ENCODE measurements around the gene TSACC. TPM values are rescaled to one million over a fixed set of nuclear protein-coding genes. Genes with fewer than 3 reads are reported as not detected.

The TSACC gene
- total RNA-seq, 1 experiment from 2014 or later: 0.15 TPM

DNA sequence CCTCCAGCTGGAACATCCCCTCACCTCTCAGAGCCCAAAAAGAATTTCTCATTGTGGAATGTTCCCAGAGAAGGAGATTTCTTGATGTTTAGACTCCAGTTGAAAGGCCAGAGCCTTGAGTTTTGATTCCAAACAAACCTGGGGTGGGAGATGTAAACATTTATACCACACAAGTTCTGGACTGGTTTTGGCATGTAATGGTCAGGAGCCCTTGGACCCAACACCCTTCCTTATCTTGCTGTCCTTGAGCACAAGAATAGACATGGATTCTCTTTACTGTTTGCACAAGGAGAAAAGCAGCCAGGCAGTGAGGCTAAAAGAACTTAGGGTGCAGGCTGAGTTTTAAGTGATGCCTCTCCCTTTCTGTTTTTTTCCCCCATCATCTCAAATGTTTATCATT, 35.2 kb downstream of the TSACC start:
- DNase-seq (ENCODE audit: low spot score): no peak

- DNase-seq (ENCODE audit: low spot score): no peak
These were observed 37.8 kb downstream of the TSACC start for GRCh38 chr1:156376146-156376545.

DNA sequence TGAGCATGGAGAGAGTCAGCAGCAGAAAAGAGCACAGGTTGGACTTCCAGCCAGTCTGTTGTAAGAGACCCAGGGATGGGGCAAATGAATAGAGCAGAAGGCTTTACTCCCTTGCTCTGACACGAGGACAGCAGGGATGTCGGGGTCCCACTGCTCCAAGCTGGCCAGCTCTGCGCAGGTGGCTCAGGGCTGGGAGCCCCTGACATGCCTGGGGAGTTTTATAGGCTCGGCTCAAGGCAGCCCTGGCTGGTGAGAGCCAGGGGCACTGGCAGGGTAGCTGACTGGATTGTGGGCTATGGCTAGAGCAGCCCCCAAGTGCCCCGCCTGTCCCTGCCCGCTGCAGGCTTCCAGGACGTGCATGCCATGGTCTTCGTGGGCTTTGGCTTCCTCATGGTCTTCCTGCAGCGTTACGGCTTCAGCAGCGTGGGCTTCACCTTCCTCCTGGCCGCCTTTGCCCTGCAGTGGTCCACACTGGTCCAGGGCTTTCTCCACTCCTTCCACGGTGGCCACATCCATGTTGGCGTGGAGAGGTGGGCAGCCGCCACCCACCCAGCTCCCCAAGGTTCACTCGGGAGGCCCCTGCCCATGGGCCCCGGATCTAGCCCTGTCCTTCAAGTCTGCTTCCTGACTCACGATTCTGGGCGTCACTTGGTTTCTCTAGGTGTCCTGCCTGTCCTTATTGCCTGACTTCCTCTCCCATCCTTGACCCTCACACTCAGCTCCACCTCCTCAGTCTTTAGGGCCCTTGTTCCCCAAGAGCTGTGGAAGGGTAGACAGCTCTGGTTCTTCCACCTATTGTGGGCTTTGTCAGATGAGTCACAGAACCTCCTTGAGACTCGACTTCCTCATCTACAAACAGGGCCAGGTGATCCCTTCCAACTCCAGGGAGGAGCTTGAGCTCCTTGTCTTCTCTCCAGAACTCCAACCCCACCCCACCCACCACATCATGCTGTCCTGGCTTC, 38.9 kb downstream of the TSACC start:
- no peak for DNase-seq (ENCODE audit: low spot score)

- no peak for DNase-seq (ENCODE audit: low spot score)
These were observed 40.2 kb downstream of the TSACC start for GRCh38 chr1:156378557-156378956.

DNA sequence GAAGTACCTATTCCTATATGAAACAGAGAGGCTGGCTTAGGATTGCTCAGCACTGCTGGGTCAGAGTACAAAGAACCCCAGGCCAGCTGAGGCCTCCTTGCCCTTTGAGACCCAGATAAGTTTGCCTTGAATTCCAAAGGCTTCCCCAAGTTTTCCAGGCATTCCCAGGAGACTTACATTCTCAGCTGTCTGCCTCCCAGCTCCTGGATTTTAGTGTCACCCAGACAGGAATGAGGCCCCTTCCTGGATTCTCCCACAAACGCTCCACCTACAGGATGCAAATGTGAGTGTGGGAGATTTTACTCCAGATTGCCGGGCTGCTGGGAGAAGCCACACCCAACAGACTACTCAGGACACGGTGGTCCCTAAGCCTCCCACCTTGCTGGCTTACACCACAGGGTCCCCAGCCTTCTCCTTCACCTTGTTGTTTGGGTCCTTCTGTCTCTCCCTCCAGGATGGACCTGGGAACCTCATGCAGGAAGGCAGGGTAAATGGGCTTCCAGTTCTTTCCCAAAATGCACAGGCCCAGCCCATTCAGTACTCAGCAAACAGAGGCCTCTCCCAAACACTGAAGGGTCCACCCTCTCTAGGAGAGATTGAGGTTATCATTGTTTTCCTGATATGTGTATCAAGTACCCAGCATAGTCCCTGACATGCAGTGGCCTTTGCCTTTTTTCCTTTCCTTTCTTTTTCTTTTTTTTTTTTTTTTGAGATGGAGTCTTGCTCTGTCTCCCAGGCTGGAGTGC, 41.3 kb downstream of the TSACC start:
- DNase-seq (ENCODE audit: low spot score): no peak

GRCh38 chr1:156382561-156382960, 44.2 kb downstream of the TSACC start:
- DNase-seq (ENCODE audit: low spot score): no peak

DNA sequence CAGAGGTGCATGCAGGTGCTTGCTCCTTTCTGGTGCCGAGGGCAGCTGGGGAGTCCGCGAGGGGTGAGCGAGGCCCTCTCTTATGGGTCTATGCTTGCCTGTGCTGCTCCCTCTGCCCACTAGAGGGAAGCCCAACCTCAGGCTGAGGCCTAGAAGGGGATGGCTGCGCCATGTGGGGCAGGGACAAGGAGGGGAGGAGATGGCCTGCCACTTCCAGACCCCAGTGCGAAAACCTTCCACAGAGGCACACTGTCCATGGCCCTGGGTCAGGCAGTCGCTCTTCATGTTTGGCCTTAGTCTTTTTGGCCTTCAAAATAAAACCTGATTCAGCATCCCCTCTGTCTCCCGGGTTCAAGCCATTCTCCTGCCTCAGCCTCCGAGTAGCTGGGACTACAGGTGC, 44.7 kb downstream of the TSACC start:
- DNase-seq (ENCODE audit: low spot score): peak; percentile 63

- no peak for DNase-seq (ENCODE audit: low spot score)
These were observed 45.7 kb downstream of the TSACC start for GRCh38 chr1:156384007-156384406.

GRCh38 chr1:156384658-156385057, 46.3 kb downstream of the TSACC start:
- no peak for DNase-seq (ENCODE audit: low spot score)

DNA sequence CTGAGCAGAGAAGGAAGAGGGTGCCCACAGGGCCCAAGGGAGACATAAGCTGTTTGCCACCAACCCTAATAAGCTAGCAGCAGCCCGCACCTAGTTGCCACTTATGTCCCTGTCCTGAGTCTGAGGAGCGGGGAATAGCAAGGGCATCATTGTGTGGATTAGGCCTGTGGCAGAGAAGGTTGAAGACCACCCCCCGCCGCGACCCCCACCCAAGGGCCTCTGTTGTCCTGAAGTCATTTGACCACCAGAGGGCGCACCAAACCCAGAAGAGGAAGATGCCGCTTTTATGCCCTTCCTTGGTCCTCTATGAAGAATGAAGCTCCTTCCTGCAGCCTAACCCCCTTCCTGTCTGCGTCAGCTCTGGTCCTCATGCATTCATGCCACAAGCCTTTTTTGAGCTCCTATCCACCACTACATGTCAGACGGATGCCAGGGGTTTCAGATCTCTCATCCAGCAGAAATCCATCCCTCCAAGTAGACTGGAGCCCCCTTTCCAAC, 47.3 kb downstream of the TSACC start:
- peak; percentile 67 for DNase-seq (ENCODE audit: low spot score)

DNA sequence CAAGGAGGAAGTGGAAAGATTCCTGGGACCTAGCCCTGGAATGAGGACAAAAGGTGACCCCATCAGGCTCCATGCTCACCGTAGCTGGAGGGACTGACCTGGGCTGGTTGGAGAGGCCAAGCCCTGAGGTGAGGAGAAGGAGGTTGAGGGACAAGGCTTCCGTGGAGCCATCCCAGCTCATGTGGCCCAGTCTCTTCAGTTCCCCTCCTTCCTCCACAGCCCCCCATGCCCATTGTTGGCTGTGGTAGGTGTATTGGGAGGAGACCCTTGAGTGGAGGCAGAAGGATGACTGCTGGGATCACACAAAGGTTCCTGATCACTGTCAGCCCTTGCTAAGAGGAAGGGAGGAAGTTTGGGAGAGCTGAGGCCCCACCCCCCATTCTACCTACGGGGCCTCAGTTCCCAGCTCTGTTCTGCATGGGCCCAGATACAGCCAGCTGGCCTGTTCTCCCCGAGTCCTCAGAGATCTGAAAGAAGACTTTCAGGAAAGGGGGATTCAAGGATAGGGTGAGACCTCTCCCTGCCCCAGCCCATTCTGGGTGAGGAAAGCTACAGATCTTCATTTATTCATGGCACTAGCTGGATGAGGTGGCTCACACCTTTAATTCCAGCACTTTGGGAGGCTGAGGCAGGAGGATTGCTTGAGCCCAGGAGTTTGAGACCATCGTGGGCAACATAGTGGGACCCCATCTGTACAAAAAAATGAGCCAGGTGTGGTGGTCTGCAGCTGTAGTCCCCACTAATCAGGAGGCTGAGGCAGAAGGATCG, 48.0 kb downstream of the TSACC start:
- no peak for DNase-seq (ENCODE audit: low spot score)

- DNase-seq (ENCODE audit: low spot score): no peak
These were observed 48.9 kb downstream of the TSACC start for GRCh38 chr1:156386949-156387869.

GRCh38 chr1:156387870-156388173, 49.5 kb downstream of the TSACC start:
- DNase-seq (ENCODE audit: low spot score): no peak

DNA sequence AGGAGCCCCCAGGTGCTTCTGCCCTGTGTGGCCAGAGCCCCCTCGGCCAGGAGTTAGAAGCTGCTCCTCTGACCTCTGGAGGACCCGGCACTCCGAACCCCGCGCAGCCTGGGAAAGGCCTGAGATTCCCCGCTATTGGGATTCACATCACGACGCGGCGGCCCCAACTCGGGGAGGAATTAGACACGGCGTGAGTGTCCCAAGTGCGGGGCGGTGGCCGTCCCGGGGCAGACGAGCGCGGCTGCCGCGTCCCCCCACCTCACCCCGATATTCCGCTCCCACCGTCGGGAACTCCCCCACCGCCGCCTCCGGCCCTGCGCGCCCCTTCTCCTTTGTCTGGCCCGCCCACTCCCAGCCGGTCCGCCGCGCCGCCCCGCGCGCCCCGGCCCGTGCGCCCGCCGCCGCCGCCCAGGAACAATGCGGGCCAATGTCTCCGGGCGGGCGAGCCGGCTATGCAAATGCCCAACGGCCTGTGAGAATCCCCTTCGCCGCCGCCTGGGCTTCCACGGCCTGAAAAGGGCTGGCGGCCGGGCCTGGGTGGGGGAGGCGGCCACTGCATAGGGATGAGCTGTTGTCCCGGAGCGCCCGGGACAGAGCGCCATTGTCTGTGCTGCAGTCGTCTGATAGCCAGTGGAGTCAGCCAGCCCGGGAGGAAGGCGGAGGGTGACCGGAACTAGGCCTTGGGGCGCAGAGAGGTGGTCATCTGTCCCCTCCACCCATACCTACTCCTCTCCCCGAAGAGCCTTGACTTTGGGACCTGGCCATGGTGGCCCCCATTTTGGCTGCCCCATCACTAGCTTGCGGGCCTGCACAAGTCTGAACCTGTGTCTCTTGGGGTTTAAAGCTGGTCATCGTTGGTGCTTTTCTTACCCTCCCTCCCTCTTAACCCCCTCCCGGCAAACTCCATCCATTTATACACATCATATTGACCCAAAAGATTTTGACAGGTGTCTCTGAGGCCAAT, 50.1 kb downstream of the TSACC start:
- DNase-seq (ENCODE audit: low spot score): no peak

- DNase-seq (ENCODE audit: low spot score): no peak
These were observed 51.0 kb downstream of the TSACC start for GRCh38 chr1:156389311-156389710.

DNA sequence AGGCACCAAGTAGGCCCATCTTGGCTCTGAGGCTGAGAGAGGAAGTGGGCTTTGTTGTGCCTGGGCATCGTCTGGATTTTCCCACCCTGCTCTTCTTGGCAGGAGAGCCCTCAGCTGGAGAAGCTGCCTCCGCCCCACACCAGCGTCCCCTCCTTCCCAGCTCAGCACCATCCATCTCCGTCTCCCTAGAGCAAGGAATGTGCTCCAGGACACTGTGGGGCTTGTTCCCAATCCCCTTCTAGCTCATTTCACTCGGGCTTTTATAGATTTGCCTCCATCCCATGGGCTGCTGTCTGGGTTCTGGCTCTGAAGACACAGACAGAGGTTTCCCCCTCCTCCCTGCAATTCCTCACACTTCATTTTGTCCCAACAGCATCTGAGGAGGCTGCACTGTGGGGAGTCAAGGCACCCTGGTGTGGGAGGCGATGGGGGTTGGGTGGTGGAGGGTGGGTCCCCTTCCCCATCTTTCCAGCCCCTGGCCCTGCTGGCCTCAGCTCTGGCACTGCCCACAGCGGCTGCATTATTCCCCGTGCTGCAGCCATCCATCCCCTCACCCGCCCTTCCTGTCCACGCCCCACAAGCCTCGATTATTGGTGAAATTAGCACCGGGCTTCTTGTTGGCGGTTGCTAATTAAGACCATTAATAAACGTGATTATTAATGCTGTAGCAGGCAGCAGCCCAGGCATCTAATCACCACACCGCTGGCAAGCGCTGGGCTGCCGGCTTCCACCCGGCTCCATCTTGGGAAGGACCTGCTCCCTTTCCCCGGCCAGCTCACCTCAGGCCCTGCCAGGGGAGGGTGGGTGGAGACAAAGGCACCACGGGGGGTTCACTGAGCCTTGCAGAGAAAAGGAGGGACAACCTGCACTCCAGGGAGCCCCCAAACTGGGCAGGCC, 52.4 kb downstream of the TSACC start:
- DNase-seq (ENCODE audit: low spot score): no peak

- DNase-seq (ENCODE audit: low spot score): no peak
These were observed 53.0 kb downstream of the TSACC start for GRCh38 chr1:156391366-156391677.

- DNase-seq (ENCODE audit: low spot score): no peak
These were observed 53.4 kb downstream of the TSACC start for GRCh38 chr1:156391701-156392100.

- no peak for DNase-seq (ENCODE audit: low spot score)
These were observed 54.1 kb downstream of the TSACC start for GRCh38 chr1:156392452-156392853.

Measured in HT-29 (cell line).